H9 (cell line): ENCODE data around the gene KREMEN2. TPM values are rescaled to one million over a fixed set of nuclear protein-coding genes. Genes with fewer than 3 reads are reported as not detected.
A peak's percentile ranks its signal among the peaks of the same experiment; 100 is the strongest.

Experiments used
- DNase-seq: peaks from one replicate; pipeline ENCODE4 v3.0.0-alpha.2; 2017
- H2AFZ ChIP-seq: one replicate; pipeline ENCODE4 v1.6.1; 2013; ENCODE audit warnings: mild to moderate bottlenecking, low read length, control low read depth, moderate library complexity
- H2AK5ac ChIP-seq: 2 replicates; pipeline ENCODE4 v1.6.1; 2013; ENCODE audit warnings: low read length, control low read depth, mixed read lengths; ENCODE audit not compliant: insufficient read length
- H2BK120ac ChIP-seq: one replicate; pipeline ENCODE4 v1.6.1; 2013; ENCODE audit warnings: low read depth, mild to moderate bottlenecking, low read length, control low read depth, inconsistent platforms; ENCODE audit not compliant: poor library complexity, severe bottlenecking
- H2BK12ac ChIP-seq: 2 replicates; pipeline ENCODE4 v1.6.1; 2013; ENCODE audit warnings: low read length, control low read depth, mixed read lengths, low read depth; ENCODE audit not compliant: insufficient read length
- H2BK15ac ChIP-seq: 2 replicates; pipeline ENCODE4 v1.6.1; 2013; ENCODE audit warnings: low read depth, low read length, control low read depth
- H2BK20ac ChIP-seq: one replicate; pipeline ENCODE4 v1.6.1; 2013; ENCODE audit warnings: low read depth, mild to moderate bottlenecking, low read length, control low read depth, inconsistent platforms; ENCODE audit not compliant: poor library complexity, severe bottlenecking
- H2BK5ac ChIP-seq: 2 replicates; pipeline ENCODE4 v1.6.1; 2013; ENCODE audit warnings: low read length, control low read depth, mixed read lengths; ENCODE audit not compliant: insufficient read length
- H3K14ac ChIP-seq: 2 replicates; pipeline ENCODE4 v1.6.1; 2013; ENCODE audit warnings: low read length, control low read depth; ENCODE audit not compliant: insufficient read depth
- H3K18ac ChIP-seq: 2 replicates; pipeline ENCODE4 v1.6.1; 2013; ENCODE audit warnings: low read depth, mild to moderate bottlenecking, mixed read lengths, low read length, control low read depth; ENCODE audit not compliant: insufficient read length
- H3K23ac ChIP-seq: 2 replicates; pipeline ENCODE4 v1.6.1; 2013; ENCODE audit warnings: low read length, control low read depth, mixed read lengths, low read depth; ENCODE audit not compliant: insufficient read length
- H3K23me2 ChIP-seq: 2 replicates; pipeline ENCODE4 v1.6.1; 2013; ENCODE audit warnings: low read depth, mild to moderate bottlenecking, mixed read lengths, low read length, control low read depth; ENCODE audit not compliant: insufficient read length, poor library complexity, severe bottlenecking
- H3K27ac ChIP-seq: 2 replicates; pipeline ENCODE4 v1.5.1; 2013; ENCODE audit warnings: low read length, control low read depth, mixed read lengths, low read depth; ENCODE audit not compliant: insufficient read length
- H3K27me3 ChIP-seq: 2 replicates; pipeline ENCODE4 v1.6.1; 2013; ENCODE audit warnings: low read length, control low read depth, inconsistent platforms; ENCODE audit not compliant: insufficient read depth
- H3K4ac ChIP-seq: 2 replicates; pipeline ENCODE4 v1.6.1; 2013; ENCODE audit warnings: low read depth, mild to moderate bottlenecking, control low read depth, inconsistent platforms, low read length, moderate library complexity
- H3K4me1 ChIP-seq: 2 replicates; pipeline ENCODE4 v1.6.1; 2013; ENCODE audit warnings: low read length, control low read depth, inconsistent platforms; ENCODE audit not compliant: insufficient read depth
- H3K4me2 ChIP-seq: 2 replicates; pipeline ENCODE4 v1.6.1; 2013; ENCODE audit warnings: low read length, control low read depth, mixed read lengths; ENCODE audit not compliant: insufficient read length, insufficient read depth
- H3K56ac ChIP-seq: 2 replicates; pipeline ENCODE4 v1.6.1; 2013; ENCODE audit warnings: low read depth, mild to moderate bottlenecking, mixed read lengths, low read length, control low read depth; ENCODE audit not compliant: insufficient read length
- H3K79me1 ChIP-seq: 2 replicates; pipeline ENCODE4 v1.6.1; 2013; ENCODE audit warnings: low read depth, mild to moderate bottlenecking, moderate library complexity, low read length, control low read depth, inconsistent platforms; ENCODE audit not compliant: insufficient read depth, poor library complexity, severe bottlenecking
- H3K79me2 ChIP-seq: 2 replicates; pipeline ENCODE4 v1.6.1; 2013; ENCODE audit warnings: low read length, control low read depth, inconsistent platforms; ENCODE audit not compliant: insufficient read depth
- H3K9ac ChIP-seq: 2 replicates; pipeline ENCODE4 v1.6.1; 2013; ENCODE audit warnings: low read length, control low read depth, mixed read lengths; ENCODE audit not compliant: insufficient read length; ENCODE audit errors: extremely low read depth
- H3K9me3 ChIP-seq: one replicate; pipeline ENCODE4 v1.6.1; 2013; ENCODE audit warnings: low read depth, low read length, inconsistent platforms; ENCODE audit not compliant: control insufficient read depth
- H3T11ph ChIP-seq: one replicate; pipeline ENCODE4 v1.6.1; 2013; ENCODE audit warnings: mild to moderate bottlenecking, low read length, control low read depth, inconsistent platforms
- H4K20me1 ChIP-seq: one replicate; pipeline ENCODE4 v1.6.1; 2013; ENCODE audit not compliant: control insufficient read depth, insufficient read length, insufficient read depth
- H4K5ac ChIP-seq: 2 replicates; pipeline ENCODE4 v1.6.1; 2013; ENCODE audit warnings: low read depth, mild to moderate bottlenecking, mixed read lengths, low read length, control low read depth; ENCODE audit not compliant: insufficient read length
- H4K8ac ChIP-seq: replicated peaks from 2 replicates; pipeline ENCODE4 v1.6.1; 2013; ENCODE audit warnings: low read length, control low read depth, mixed read lengths, low read depth; ENCODE audit not compliant: insufficient read length
- H4K91ac ChIP-seq: 2 replicates; pipeline ENCODE4 v1.6.1; 2013; ENCODE audit warnings: low read depth, mild to moderate bottlenecking, moderate library complexity, mixed read lengths, low read length, control low read depth; ENCODE audit not compliant: insufficient read length
- H3K27ac Mint-ChIP-seq, 3 experiments: 2 replicates in 2 of 3; 3 replicates in 1 of 3; pipeline ENCODE4 v1.8.0; 2020 to 2021; ENCODE audit warnings: mixed read lengths in 3 of 3, mild to moderate bottlenecking in 1 of 3, moderate library complexity in 1 of 3
- H3K27me3 Mint-ChIP-seq: 2 replicates; pipeline ENCODE4 v1.8.0; 2021; ENCODE audit warnings: low read depth, mild to moderate bottlenecking, moderate library complexity, mixed read lengths
- H3K36me3 Mint-ChIP-seq, 3 experiments: 2 replicates in 2 of 3; 3 replicates in 1 of 3; pipeline ENCODE4 v1.8.0; 2020 to 2021; ENCODE audit warnings: low read depth in 3 of 3, mixed read lengths in 3 of 3; ENCODE audit not compliant: insufficient read depth in 1 of 3
- H3K4me1 Mint-ChIP-seq, 2 experiments: 2 replicates each; pipeline ENCODE4 v1.8.0; 2020; ENCODE audit warnings: mixed read lengths in 2 of 2
- H3K4me3 Mint-ChIP-seq, 2 experiments: 2 replicates in 1 of 2; 3 replicates in 1 of 2; pipeline ENCODE4 v1.8.0; 2020 to 2021; ENCODE audit warnings: mild to moderate bottlenecking in 2 of 2, mixed read lengths in 2 of 2, moderate library complexity in 1 of 2
- H3K9me3 Mint-ChIP-seq, 2 experiments: 2 replicates in 1 of 2; 3 replicates in 1 of 2; pipeline ENCODE4 v1.8.0; 2020; ENCODE audit warnings: mild to moderate bottlenecking in 2 of 2, mixed read lengths in 2 of 2, moderate library complexity in 1 of 2
- WGBS: extraction: QIAGEN DNeasy Blood & Tissue Kit; methylation state at CpG from one replicate; pipeline ENCODE4 v1.1.7; 2013; ENCODE audit warnings: missing lambda C conversion rate, low lambda C conversion rate, mixed read lengths; ENCODE audit not compliant: insufficient read length; ENCODE audit errors: extremely low coverage; 5-methylcytosine and 5-hydroxymethylcytosine counted together
- total RNA-seq: library from RNA; stranded (reverse); gene quantifications from 2 replicates; pipeline ENCODE4 v1.2.1, GENCODE V29; 2021
- TF ChIP-seq, protein P1 (sequence below): fragments of 200-600 bp; sonication (generic); conservative IDR thresholded peaks from 3 replicates; pipeline ENCODE4 v1.8.0; 2021; ENCODE audit warnings: antibody characterized with exemption, mild to moderate bottlenecking

KREMEN2 gene
- total RNA-seq, 1 experiment from 2014 or later = 12.8 TPM

DNA sequence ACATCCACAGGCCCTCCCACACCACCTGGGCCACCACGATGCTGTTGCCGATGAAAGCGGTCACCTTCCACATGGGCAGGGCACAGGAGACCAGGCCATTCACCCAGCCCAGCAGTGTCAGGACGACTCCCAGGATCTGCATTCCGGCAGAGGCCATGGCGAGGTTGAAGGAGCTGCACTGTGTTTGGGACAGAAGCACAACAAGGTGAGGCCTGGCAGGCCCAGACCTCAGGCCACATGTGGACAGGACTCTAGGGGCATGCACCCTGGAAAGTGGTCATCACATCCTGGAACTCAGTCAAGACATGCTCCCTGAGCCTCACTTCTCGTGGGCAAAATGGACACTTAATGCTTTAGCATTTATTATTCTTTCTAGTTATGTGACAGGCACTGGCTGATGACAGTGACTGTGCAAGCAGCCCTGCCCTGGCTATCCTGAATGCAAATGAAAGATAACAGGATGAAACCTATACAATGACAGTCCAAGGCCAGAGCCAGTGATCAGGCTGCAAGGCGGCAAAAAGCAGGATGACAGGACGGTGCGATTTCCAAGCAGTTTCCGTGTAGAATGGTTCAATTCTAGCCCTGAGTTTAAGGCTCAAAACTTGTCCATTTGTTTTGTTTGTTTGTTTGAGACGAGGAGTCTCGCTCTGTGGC, 51.9 kb downstream of the KREMEN2 start:
- Mint-ChIP-seq H3K27ac (peak overlapping the region in 2 of 3 experiments; percentile 88 to 92; a peak in 3 of 7 replicates), H3K9me3 (no peaks in the 10 kb centered on the region; a peak in 2 of 5 replicates), H3K27me3 (peaks cover 11% of the 10 kb centered on the region), H3K4me1 (peaks cover 44 to 76% of the 10 kb centered on the region in 2 experiments), H3K4me3 (peak overlapping the region; percentile 91 to 96), H3K36me3 (peaks cover 21 to 32% (median 30%) of the 10 kb centered on the region in 3 experiments)
- TF ChIP-seq, protein P1, sequence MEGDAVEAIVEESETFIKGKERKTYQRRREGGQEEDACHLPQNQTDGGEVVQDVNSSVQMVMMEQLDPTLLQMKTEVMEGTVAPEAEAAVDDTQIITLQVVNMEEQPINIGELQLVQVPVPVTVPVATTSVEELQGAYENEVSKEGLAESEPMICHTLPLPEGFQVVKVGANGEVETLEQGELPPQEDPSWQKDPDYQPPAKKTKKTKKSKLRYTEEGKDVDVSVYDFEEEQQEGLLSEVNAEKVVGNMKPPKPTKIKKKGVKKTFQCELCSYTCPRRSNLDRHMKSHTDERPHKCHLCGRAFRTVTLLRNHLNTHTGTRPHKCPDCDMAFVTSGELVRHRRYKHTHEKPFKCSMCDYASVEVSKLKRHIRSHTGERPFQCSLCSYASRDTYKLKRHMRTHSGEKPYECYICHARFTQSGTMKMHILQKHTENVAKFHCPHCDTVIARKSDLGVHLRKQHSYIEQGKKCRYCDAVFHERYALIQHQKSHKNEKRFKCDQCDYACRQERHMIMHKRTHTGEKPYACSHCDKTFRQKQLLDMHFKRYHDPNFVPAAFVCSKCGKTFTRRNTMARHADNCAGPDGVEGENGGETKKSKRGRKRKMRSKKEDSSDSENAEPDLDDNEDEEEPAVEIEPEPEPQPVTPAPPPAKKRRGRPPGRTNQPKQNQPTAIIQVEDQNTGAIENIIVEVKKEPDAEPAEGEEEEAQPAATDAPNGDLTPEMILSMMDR = no peak
- no peak overlapping the region for H3K56ac ChIP-seq
- H3K14ac ChIP-seq = no peak overlapping the region; the same call in 1 of the 2 replicates
- peak overlapping the region; percentile 36 for H3K4me2 ChIP-seq
- H2BK20ac ChIP-seq = no peak overlapping the region
- no peak overlapping the region for H4K91ac ChIP-seq
- no peak overlapping the region for H3K4ac ChIP-seq
- no peak overlapping the region for H2AK5ac ChIP-seq
- no peak overlapping the region for H2BK120ac ChIP-seq
- no peak overlapping the region for H2BK15ac ChIP-seq
- no peak overlapping the region for H2AFZ ChIP-seq
- H3K79me2 ChIP-seq = peaks cover 9% of the 10 kb centered on the region; the same call in 1 of the 2 replicates
- H3K9me3 ChIP-seq = no peaks in the 10 kb centered on the region
- H3K27me3 ChIP-seq = no peaks in the 10 kb centered on the region
- no peak overlapping the region for H3K27ac ChIP-seq
- no peaks in the 10 kb centered on the region for H3K79me1 ChIP-seq
- no peaks in the 10 kb centered on the region for H4K20me1 ChIP-seq
- no peak overlapping the region for H2BK12ac ChIP-seq
- no peak overlapping the region for H4K5ac ChIP-seq
- H3K4me1 ChIP-seq = no peaks in the 10 kb centered on the region; the same call in 1 of the 2 replicates
- no peak overlapping the region for H3K23ac ChIP-seq
- H4K8ac ChIP-seq = no peak overlapping the region
- no peak overlapping the region for H2BK5ac ChIP-seq
- peaks cover 21% of the 10 kb centered on the region for H3K23me2 ChIP-seq
- no peak overlapping the region for H3K9ac ChIP-seq
- DNase-seq = no peak
- WGBS = no CpG with 5 or more reads among the region's 13 CpGs
- no peak overlapping the region for H3T11ph ChIP-seq
- H3K18ac ChIP-seq = no peak overlapping the region
